Central memory CD8-positive, alpha-beta T cell (primary cell): ENCODE data around the gene ITPKB.
"Not testable (repeated sequence)": the region's sequence is repeated elsewhere in the genome, so short reads cannot be mapped to it uniquely, and the experiment has no call there.

Source experiments
- ATAC-seq: fragments of 150-1000 bp; cut with Tn5 transposase; replicated peaks from 2 replicates; pipeline ENCODE4 v1.10.0; 2022; ENCODE audit warnings: mild to moderate bottlenecking, moderate FRiP score, moderate number of reproducible peaks; ENCODE audit not compliant: poor library complexity, severe bottlenecking; ENCODE audit errors: extremely low read depth
- DNase-seq, 2 donors: peaks; one replicate each; pipeline ENCODE4 v3.0.0; 2021; ENCODE audit warnings: low spot score in 2 of 2
- H3K27ac Mint-ChIP-seq: one replicate; pipeline ENCODE4 v1.8.0; 2022; ENCODE audit warnings: low read depth, mild to moderate bottlenecking, moderate library complexity, mixed read lengths
- H3K27me3 Mint-ChIP-seq: one replicate; pipeline ENCODE4 v1.8.0; 2022; ENCODE audit warnings: mixed read lengths
- H3K36me3 Mint-ChIP-seq: one replicate; pipeline ENCODE4 v1.8.0; 2022; ENCODE audit warnings: mild to moderate bottlenecking, moderate library complexity, mixed read lengths; ENCODE audit not compliant: insufficient read depth
- H3K4me1 Mint-ChIP-seq: one replicate; pipeline ENCODE4 v1.8.0; 2022; ENCODE audit warnings: mixed read lengths
- H3K4me3 Mint-ChIP-seq: one replicate; pipeline ENCODE4 v1.8.0; 2022; ENCODE audit warnings: mild to moderate bottlenecking, moderate library complexity, mixed read lengths
- H3K9me3 Mint-ChIP-seq: one replicate; pipeline ENCODE4 v1.8.0; 2022; ENCODE audit warnings: mixed read lengths

The ITPKB gene

GRCh38 chr1:226602186-226603021 is 136.7 kb downstream of the ITPKB start:
- peaks cover 4% of the 10 kb centered on the region for H3K36me3 Mint-ChIP-seq
- no peaks in the 10 kb centered on the region for H3K4me1 Mint-ChIP-seq
- ATAC-seq: no peak
- no peak overlapping the region for H3K27ac Mint-ChIP-seq
- no peak overlapping the region for H3K4me3 Mint-ChIP-seq
- DNase-seq: no peak
- H3K9me3 Mint-ChIP-seq: no peaks in the 10 kb centered on the region
- peaks cover 21% of the 10 kb centered on the region for H3K27me3 Mint-ChIP-seq

- Mint-ChIP-seq H3K27ac (no peak overlapping the region), H3K27me3 (peaks cover 21% of the 10 kb centered on the region), H3K9me3 (no peaks in the 10 kb centered on the region), H3K4me1 (no peaks in the 10 kb centered on the region), H3K36me3 (peaks cover 4% of the 10 kb centered on the region), H3K4me3 (no peak overlapping the region)
- DNase-seq (no peak), ATAC-seq (no peak)
Measured at GRCh38 chr1:226601456-226601855, 137.6 kb downstream of the ITPKB start.

GRCh38 chr1:226600254-226600653 is 138.8 kb downstream of the ITPKB start:
- H3K4me3 Mint-ChIP-seq: no peak overlapping the region
- no peaks in the 10 kb centered on the region for H3K4me1 Mint-ChIP-seq
- DNase-seq (no peak), ATAC-seq (no peak)
- peaks cover 4% of the 10 kb centered on the region for H3K36me3 Mint-ChIP-seq
- H3K27ac Mint-ChIP-seq: no peak overlapping the region
- H3K9me3 Mint-ChIP-seq: no peaks in the 10 kb centered on the region
- H3K27me3 Mint-ChIP-seq: peaks cover 21% of the 10 kb centered on the region

GRCh38 chr1:226599636-226600238 is 139.3 kb downstream of the ITPKB start:
- no peak for DNase-seq
- Mint-ChIP-seq H3K4me3 (no peak overlapping the region), H3K9me3 (no peaks in the 10 kb centered on the region), H3K4me1 (no peaks in the 10 kb centered on the region), H3K27me3 (peaks cover 21% of the 10 kb centered on the region), H3K36me3 (peaks cover 4% of the 10 kb centered on the region), H3K27ac (no peak overlapping the region)
- ATAC-seq: no peak

GRCh38 chr1:226598955-226599354 is 140.1 kb downstream of the ITPKB start:
- H3K27ac Mint-ChIP-seq, H3K9me3 Mint-ChIP-seq, H3K36me3 Mint-ChIP-seq, H3K4me1 Mint-ChIP-seq, ATAC-seq, DNase-seq, H3K4me3 Mint-ChIP-seq: not testable (repeated sequence)
- peaks cover 21% of the 10 kb centered on the region for H3K27me3 Mint-ChIP-seq

GRCh38 chr1:226598455-226598849 is 140.6 kb downstream of the ITPKB start:
- no peak for ATAC-seq
- DNase-seq: no peak
- peaks cover 21% of the 10 kb centered on the region for H3K27me3 Mint-ChIP-seq
- no peaks in the 10 kb centered on the region for H3K9me3 Mint-ChIP-seq
- H3K4me1 Mint-ChIP-seq: no peaks in the 10 kb centered on the region
- peaks cover 4% of the 10 kb centered on the region for H3K36me3 Mint-ChIP-seq
- H3K27ac Mint-ChIP-seq: no peak overlapping the region
- no peak overlapping the region for H3K4me3 Mint-ChIP-seq

GRCh38 chr1:226597616-226598454 is 141.2 kb downstream of the ITPKB start:
- DNase-seq: no peak
- no peak overlapping the region for H3K4me3 Mint-ChIP-seq
- no peaks in the 10 kb centered on the region for H3K9me3 Mint-ChIP-seq
- no peak overlapping the region for H3K27ac Mint-ChIP-seq
- H3K27me3 Mint-ChIP-seq: peaks cover 25% of the 10 kb centered on the region
- ATAC-seq: no peak
- H3K4me1 Mint-ChIP-seq: no peaks in the 10 kb centered on the region
- peaks cover 4% of the 10 kb centered on the region for H3K36me3 Mint-ChIP-seq

GRCh38 chr1:226596531-226597165 is 142.4 kb downstream of the ITPKB start:
- ATAC-seq (no peak), DNase-seq (no peak)
- Mint-ChIP-seq H3K36me3 (peaks cover 4% of the 10 kb centered on the region), H3K4me3 (no peak overlapping the region), H3K9me3 (no peaks in the 10 kb centered on the region), H3K4me1 (no peaks in the 10 kb centered on the region), H3K27me3 (peaks cover 24% of the 10 kb centered on the region), H3K27ac (no peak overlapping the region)

- DNase-seq (no peak), ATAC-seq (no peak)
- no peak overlapping the region for H3K27ac Mint-ChIP-seq
- peaks cover 28% of the 10 kb centered on the region for H3K27me3 Mint-ChIP-seq
- H3K9me3 Mint-ChIP-seq: no peaks in the 10 kb centered on the region
- H3K36me3 Mint-ChIP-seq: peaks cover 2% of the 10 kb centered on the region
- no peaks in the 10 kb centered on the region for H3K4me1 Mint-ChIP-seq
- H3K4me3 Mint-ChIP-seq: no peak overlapping the region
Measured at GRCh38 chr1:226593541-226593940, 145.5 kb downstream of the ITPKB start.

- H3K27me3 Mint-ChIP-seq: peaks cover 28% of the 10 kb centered on the region
- H3K36me3 Mint-ChIP-seq: peaks cover 2% of the 10 kb centered on the region
- no peak overlapping the region for H3K4me3 Mint-ChIP-seq
- DNase-seq: no peak
- no peak overlapping the region for H3K27ac Mint-ChIP-seq
- no peaks in the 10 kb centered on the region for H3K9me3 Mint-ChIP-seq
- no peak for ATAC-seq
- H3K4me1 Mint-ChIP-seq: no peaks in the 10 kb centered on the region
Measured at GRCh38 chr1:226590614-226591013, 148.5 kb downstream of the ITPKB start.

GRCh38 chr1:226589008-226589733 is 149.9 kb downstream of the ITPKB start:
- no peaks in the 10 kb centered on the region for H3K4me1 Mint-ChIP-seq
- peaks cover 28% of the 10 kb centered on the region for H3K27me3 Mint-ChIP-seq
- H3K27ac Mint-ChIP-seq: no peak overlapping the region
- ATAC-seq (no peak), DNase-seq (no peak)
- H3K9me3 Mint-ChIP-seq: no peaks in the 10 kb centered on the region
- peaks cover 6% of the 10 kb centered on the region for H3K36me3 Mint-ChIP-seq
- H3K4me3 Mint-ChIP-seq: no peak overlapping the region

GRCh38 chr1:226588484-226588883 is 150.6 kb downstream of the ITPKB start:
- no peaks in the 10 kb centered on the region for H3K4me1 Mint-ChIP-seq
- no peak overlapping the region for H3K4me3 Mint-ChIP-seq
- H3K9me3 Mint-ChIP-seq: no peaks in the 10 kb centered on the region
- peaks cover 21% of the 10 kb centered on the region for H3K27me3 Mint-ChIP-seq
- DNase-seq (no peak), ATAC-seq (no peak)
- H3K36me3 Mint-ChIP-seq: peaks cover 4% of the 10 kb centered on the region
- no peak overlapping the region for H3K27ac Mint-ChIP-seq
